Forelimb muscle (tissue), 1 donor: Measurements from ENCODE around the gene TSEN15. TPM values are rescaled to one million over a fixed set of nuclear protein-coding genes. Genes with fewer than 3 reads are reported as not detected.
A peak's percentile ranks its signal among the peaks of the same experiment; 100 is the strongest.

ENCODE experiments used
- DNase-seq: peaks from one replicate; pipeline ENCODE4 v3.0.0-alpha.2; 2013; ENCODE audit warnings: low read depth
- polyA plus RNA-seq: library from polyadenylated mRNA; unstranded; fragments of 120-200 nt; gene quantifications from one replicate; pipeline ENCODE4 v1.2.1, GENCODE V29; 2013; ENCODE audit not compliant: insufficient read length

The TSEN15 gene
- polyA plus RNA-seq, result 35.3 TPM

GRCh38 chr1:184051485-184052193 is at the start of gene TSEN15:
Gene TSEN15, plus strand, starts transcription at chr1:184051730. Its CDS starts 26 bp downstream, at chr1:184051756.
- DNase-seq, result no peak

GRCh38 chr1:184002071-184002470 is 49.5 kb upstream of the TSEN15 start:
- DNase-seq, result no peak

- no peak for DNase-seq
These were observed 46.6 kb upstream of the TSEN15 start for GRCh38 chr1:184004935-184005334.

GRCh38 chr1:184005506-184005905 is 46.0 kb upstream of the TSEN15 start:
- DNase-seq, result no peak

GRCh38 chr1:184010788-184011187 is 40.7 kb upstream of the TSEN15 start:
- no peak for DNase-seq

- DNase-seq, result no peak
These were observed 39.3 kb upstream of the TSEN15 start for GRCh38 chr1:184012187-184012586.

GRCh38 chr1:184014271-184014670 is 37.3 kb upstream of the TSEN15 start:
- no peak for DNase-seq

GRCh38 chr1:184016169-184016568 is 35.4 kb upstream of the TSEN15 start:
- DNase-seq, result no peak

- no peak for DNase-seq
These were observed 34.2 kb upstream of the TSEN15 start for GRCh38 chr1:184017306-184017705.

GRCh38 chr1:184018622-184019021 is 32.9 kb upstream of the TSEN15 start:
- DNase-seq, result no peak

GRCh38 chr1:184019069-184019468 is 32.5 kb upstream of the TSEN15 start:
- no peak for DNase-seq

GRCh38 chr1:184019506-184019905 is 32.0 kb upstream of the TSEN15 start:
- no peak for DNase-seq

GRCh38 chr1:184020328-184020727 is 31.2 kb upstream of the TSEN15 start:
- DNase-seq, result no peak

GRCh38 chr1:184020855-184021254 is 30.7 kb upstream of the TSEN15 start:
- no peak for DNase-seq

GRCh38 chr1:184021728-184022127 is 29.8 kb upstream of the TSEN15 start:
- DNase-seq, result peak; percentile 84

- DNase-seq, result peak; percentile 70
These were observed 28.9 kb upstream of the TSEN15 start for GRCh38 chr1:184022668-184023067.

GRCh38 chr1:184023171-184023570 is 28.4 kb upstream of the TSEN15 start:
- DNase-seq, result no peak

GRCh38 chr1:184025242-184025675 is 26.3 kb upstream of the TSEN15 start:
- DNase-seq, result peak; percentile 76

GRCh38 chr1:184027826-184028695 is 23.5 kb upstream of the TSEN15 start:
- no peak for DNase-seq

- DNase-seq, result no peak
These were observed 22.5 kb upstream of the TSEN15 start for GRCh38 chr1:184028854-184029623.

GRCh38 chr1:184030433-184031091 is 21.0 kb upstream of the TSEN15 start:
- no peak for DNase-seq

GRCh38 chr1:184031092-184031408 is 20.5 kb upstream of the TSEN15 start:
- DNase-seq, result no peak
